ENCODE measurements around the gene CCN5. TPM values are rescaled to one million over a fixed set of nuclear protein-coding genes. Genes with fewer than 3 reads are reported as not detected.

Gene CCN5
- total RNA-seq, 1 donor from 2014 or later, result not detected

DNA sequence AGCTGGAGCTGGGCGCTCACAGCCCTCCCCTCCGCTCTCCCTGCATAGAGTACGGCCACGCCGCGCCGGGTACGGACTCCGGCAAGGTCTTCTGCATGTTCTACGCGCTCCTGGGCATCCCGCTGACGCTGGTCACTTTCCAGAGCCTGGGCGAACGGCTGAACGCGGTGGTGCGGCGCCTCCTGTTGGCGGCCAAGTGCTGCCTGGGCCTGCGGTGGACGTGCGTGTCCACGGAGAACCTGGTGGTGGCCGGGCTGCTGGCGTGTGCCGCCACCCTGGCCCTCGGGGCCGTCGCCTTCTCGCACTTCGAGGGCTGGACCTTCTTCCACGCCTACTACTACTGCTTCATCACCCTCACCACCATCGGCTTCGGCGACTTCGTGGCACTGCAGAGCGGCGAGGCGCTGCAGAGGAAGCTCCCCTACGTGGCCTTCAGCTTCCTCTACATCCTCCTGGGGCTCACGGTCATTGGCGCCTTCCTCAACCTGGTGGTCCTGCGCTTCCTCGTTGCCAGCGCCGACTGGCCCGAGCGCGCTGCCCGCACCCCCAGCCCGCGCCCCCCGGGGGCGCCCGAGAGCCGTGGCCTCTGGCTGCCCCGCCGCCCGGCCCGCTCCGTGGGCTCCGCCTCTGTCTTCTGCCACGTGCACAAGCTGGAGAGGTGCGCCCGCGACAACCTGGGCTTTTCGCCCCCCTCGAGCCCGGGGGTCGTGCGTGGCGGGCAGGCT lies 35.1 kb downstream of the CCN5 start:
- TF ChIP-seq, protein P1, sequence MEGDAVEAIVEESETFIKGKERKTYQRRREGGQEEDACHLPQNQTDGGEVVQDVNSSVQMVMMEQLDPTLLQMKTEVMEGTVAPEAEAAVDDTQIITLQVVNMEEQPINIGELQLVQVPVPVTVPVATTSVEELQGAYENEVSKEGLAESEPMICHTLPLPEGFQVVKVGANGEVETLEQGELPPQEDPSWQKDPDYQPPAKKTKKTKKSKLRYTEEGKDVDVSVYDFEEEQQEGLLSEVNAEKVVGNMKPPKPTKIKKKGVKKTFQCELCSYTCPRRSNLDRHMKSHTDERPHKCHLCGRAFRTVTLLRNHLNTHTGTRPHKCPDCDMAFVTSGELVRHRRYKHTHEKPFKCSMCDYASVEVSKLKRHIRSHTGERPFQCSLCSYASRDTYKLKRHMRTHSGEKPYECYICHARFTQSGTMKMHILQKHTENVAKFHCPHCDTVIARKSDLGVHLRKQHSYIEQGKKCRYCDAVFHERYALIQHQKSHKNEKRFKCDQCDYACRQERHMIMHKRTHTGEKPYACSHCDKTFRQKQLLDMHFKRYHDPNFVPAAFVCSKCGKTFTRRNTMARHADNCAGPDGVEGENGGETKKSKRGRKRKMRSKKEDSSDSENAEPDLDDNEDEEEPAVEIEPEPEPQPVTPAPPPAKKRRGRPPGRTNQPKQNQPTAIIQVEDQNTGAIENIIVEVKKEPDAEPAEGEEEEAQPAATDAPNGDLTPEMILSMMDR (conservative IDR thresholded peaks at IDR 0.05; ENCODE audit: low read depth, low read length), result peak; percentile 14
- no peak for DNase-seq (ENCODE audit: low read depth)
- H3K4me3 ChIP-seq (ENCODE audit: low read depth, low read length), result no peak overlapping the region

DNA sequence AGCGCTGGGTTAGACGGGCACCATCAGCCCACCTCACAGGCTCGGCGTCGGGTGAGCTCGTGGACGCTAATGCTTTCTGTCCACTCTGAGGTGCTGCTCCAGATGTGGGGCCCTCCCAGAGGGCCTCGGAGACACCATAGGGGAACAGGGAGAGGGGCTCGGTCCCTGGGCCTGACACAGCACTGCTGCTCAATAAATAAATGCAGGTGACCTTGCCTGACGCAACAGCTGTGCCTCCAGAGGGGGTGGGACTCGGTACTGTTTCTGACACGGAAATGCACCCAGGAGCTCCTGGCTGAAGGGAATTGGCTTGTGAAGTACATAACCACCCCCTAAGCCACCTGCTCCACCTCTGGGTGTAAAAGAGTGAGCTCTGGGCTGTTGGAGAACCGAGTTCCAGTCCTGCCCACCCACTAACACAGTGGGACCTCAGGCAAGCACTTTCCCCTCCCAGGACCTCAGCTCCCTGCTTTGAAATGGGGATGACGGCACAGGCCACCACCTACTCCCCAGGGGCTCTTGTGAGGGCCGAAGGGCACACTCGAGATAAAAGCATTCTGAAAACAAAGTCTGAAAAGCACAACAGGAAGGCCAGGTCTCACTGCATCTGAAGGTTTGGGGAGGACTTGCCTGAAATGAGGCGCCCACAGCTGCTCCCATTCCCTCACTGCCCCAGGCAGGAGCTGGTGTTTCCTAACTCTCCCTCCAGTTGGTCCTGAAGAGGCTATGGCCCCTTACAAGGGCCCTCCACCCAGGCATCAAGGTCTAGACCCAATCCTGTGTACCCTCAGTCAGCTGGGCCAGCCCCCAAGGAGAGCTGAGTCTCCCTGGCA lies 37.1 kb downstream of the CCN5 start:
- TF ChIP-seq, protein P1 (conservative IDR thresholded peaks at IDR 0.05; ENCODE audit: low read depth, low read length), result no peak
- no peak for DNase-seq (ENCODE audit: low read depth)
- no peak overlapping the region for H3K4me3 ChIP-seq (ENCODE audit: low read depth, low read length)

DNA sequence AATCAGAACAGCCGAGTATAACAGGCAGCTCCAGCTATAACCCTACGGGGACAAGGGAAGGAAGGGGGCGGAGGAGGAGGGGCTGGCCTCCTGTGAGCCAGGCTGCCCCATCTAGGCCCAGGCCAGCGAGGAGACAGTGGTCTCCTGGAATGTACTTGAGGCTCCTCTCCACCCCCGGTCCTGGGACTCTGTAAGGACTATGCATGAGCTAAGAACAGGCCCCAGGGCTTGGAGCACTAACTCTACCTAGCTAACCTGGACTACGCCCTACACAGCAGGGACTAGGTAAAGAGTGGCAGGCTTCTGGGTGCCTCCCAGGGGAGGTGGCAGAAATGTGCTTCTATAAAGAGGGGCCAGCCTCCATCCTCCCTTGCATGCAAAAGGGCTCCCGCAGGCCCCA lies 39.4 kb downstream of the CCN5 start:
- no peak overlapping the region for H3K4me3 ChIP-seq (ENCODE audit: low read depth, low read length)
- no peak for DNase-seq (ENCODE audit: low read depth)
- TF ChIP-seq, protein P1 (conservative IDR thresholded peaks at IDR 0.05; ENCODE audit: low read depth, low read length), result no peak

DNA sequence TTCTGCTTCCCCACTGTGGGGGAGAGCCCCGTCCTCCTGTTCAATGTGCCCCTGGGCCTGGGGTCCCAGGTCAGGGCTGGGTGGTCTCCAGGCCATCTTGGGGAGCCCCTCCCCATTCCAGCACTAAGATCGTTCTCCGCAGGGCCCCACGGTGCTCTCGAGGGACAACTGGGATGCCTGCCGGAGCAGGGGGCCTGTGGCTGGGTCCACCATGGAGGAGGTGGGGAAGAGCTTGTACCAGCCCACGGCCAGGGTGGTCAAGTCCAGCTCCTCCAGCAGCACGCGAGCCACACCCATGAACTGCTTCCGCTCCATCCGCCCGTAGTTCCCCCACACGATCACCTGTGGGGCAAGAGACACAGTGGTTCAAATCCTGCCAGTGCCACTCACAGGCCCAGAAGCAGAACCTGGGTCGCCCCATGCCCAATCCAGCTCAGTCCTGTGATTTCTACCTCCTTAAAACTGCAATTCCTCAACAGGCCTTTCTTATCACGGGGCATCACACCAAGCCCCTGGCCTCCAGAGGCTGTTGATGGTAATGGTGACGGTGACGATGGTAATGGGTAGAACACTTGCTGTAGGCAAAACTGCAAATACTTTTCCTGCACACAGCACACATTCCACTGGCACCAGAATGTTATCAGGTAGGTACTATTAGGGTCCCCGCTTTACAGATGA lies 41.0 kb downstream of the CCN5 start:
- H3K4me3 ChIP-seq (ENCODE audit: low read depth, low read length), result no peak overlapping the region
- TF ChIP-seq, protein P1 (conservative IDR thresholded peaks at IDR 0.05; ENCODE audit: low read depth, low read length), result no peak
- no peak for DNase-seq (ENCODE audit: low read depth)

DNA sequence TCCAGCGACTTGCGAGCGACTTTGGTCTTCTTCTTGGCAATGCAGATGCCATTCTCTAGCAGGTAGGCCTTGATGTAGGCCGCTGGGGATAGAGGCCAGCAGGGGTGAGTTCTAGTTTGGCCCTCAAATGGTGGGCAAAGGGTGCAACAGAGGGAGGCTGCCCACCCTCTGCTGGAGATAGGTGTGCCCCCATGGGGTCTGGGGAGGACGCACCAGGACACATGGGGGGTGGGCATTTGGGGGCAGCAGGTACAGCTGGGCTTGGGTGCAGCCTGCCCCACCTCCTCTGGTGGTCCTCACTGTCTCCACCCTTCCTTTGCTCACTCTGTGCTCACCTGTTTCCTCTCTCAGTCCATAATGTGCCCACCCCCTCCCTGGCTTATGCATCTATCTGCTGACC lies 41.8 kb downstream of the CCN5 start:
- DNase-seq (ENCODE audit: low read depth), result no peak
- H3K4me3 ChIP-seq (ENCODE audit: low read depth, low read length), result no peak overlapping the region
- TF ChIP-seq, protein P1 (conservative IDR thresholded peaks at IDR 0.05; ENCODE audit: low read depth, low read length), result no peak

DNA sequence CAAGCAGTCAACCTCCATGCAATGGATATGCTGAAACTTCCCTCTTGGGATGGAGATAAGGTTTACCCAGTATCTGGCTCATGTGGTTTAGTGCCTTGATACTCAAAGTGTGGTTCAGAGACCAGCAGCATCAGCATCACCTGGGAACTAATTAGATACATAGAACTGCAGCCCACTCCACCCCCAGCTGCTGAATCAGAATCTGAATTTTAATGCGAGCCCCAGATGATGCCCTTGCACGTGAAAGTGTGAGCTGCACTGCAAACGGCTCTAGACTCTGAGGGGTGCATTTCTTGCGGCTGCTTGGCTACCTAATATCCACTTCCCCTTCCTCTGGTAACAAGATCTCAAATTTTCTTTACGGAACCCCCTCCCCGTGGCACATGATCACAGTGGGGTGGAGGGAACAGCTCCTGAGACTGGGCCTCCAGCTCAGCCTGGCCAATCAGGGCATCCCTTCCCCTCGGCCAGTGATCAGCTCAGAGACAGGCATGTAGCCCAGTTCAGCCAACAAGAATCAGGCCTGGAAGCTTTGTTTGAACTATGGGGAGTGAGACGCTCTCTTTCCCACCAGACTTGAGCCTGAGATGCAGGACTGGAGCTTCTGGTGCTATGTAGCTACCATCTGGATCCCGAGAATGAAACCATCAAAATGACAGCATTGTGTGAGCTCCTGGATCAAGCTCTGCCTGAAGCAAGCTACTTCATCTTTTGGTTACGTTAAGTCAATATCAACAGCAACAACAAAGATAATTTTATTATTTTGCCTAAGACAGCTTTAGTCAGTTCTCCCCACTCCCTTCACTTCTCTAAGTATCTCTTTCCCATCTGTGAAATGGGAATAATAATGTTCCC lies 43.3 kb downstream of the CCN5 start:
- DNase-seq (ENCODE audit: low read depth), result no peak
- H3K4me3 ChIP-seq (ENCODE audit: low read depth, low read length), result no peak overlapping the region
- TF ChIP-seq, protein P1 (conservative IDR thresholded peaks at IDR 0.05; ENCODE audit: low read depth, low read length), result no peak
